MM.1S (cell line): ENCODE data around the gene CHRD.

ENCODE experiments used
- DNase-seq: peaks from one replicate; pipeline ENCODE4 v3.0.0-alpha.2; 2015
- H2AFZ ChIP-seq: fragments of 300-600 bp; sonication (generic); 2 replicates; pipeline ENCODE4 v1.6.0; 2016; ENCODE audit warnings: antibody characterized with exemption, low read length
- H3F3A ChIP-seq: fragments of 300-600 bp; sonication (generic); 2 replicates; pipeline ENCODE4 v1.6.1; 2016; ENCODE audit warnings: mild to moderate bottlenecking, antibody characterized with exemption, low read length, moderate library complexity, mixed read lengths; ENCODE audit not compliant: insufficient read depth
- H3K27ac ChIP-seq: fragments of 300-600 bp; sonication (generic); 2 replicates; pipeline ENCODE4 v1.5.1; 2016; ENCODE audit warnings: mild to moderate bottlenecking, low read length
- H3K27me3 ChIP-seq: fragments of 300-600 bp; sonication (generic); replicated peaks from 2 replicates; pipeline ENCODE4 v1.6.0; 2016; ENCODE audit warnings: low read length; ENCODE audit not compliant: insufficient read depth
- H3K36me3 ChIP-seq: fragments of 300-600 bp; sonication (generic); replicated peaks from 2 replicates; pipeline ENCODE4 v1.6.1; 2016; ENCODE audit warnings: mild to moderate bottlenecking, low read length, mixed read lengths; ENCODE audit not compliant: insufficient read depth
- H3K4me1 ChIP-seq: fragments of 300-600 bp; sonication (generic); 2 replicates; pipeline ENCODE4 v1.6.1; 2016; ENCODE audit warnings: low read length, mixed read lengths
- H3K4me2 ChIP-seq: fragments of 300-600 bp; sonication (generic); 2 replicates; pipeline ENCODE4 v1.6.0; 2016; ENCODE audit warnings: low read depth, low read length
- H3K4me3 ChIP-seq: fragments of 300-600 bp; sonication (generic); 2 replicates; pipeline ENCODE4 v1.5.1; 2016; ENCODE audit warnings: low read length, mixed read lengths
- H3K79me2 ChIP-seq: fragments of 300-600 bp; sonication (generic); 2 replicates; pipeline ENCODE4 v1.6.1; 2016; ENCODE audit warnings: mixed run types, low read length, mixed read lengths
- H3K9ac ChIP-seq: fragments of 300-600 bp; sonication (generic); 2 replicates; pipeline ENCODE4 v1.6.1; 2016; ENCODE audit warnings: low read length, mixed read lengths
- H3K9me2 ChIP-seq: fragments of 300-600 bp; sonication (generic); replicated peaks from 2 replicates; pipeline ENCODE4 v1.6.1; 2016; ENCODE audit warnings: mild to moderate bottlenecking, low read length, mixed read lengths; ENCODE audit not compliant: insufficient read depth
- H3K9me3 ChIP-seq: fragments of 300-600 bp; sonication (generic); replicated peaks from 2 replicates; pipeline ENCODE4 v1.6.1; 2016; ENCODE audit warnings: mild to moderate bottlenecking, low read length, mixed read lengths; ENCODE audit not compliant: insufficient read depth
- H4K20me1 ChIP-seq: fragments of 300-600 bp; sonication (generic); 2 replicates; pipeline ENCODE4 v1.6.1; 2016; ENCODE audit warnings: mild to moderate bottlenecking, low read length, moderate library complexity, mixed read lengths; ENCODE audit not compliant: insufficient read depth
- EZH2 ChIP-seq: fragments of 300-600 bp; sonication (generic); optimal IDR thresholded peaks from 2 replicates; pipeline ENCODE3; 2017; ENCODE audit warnings: low read depth, mild to moderate bottlenecking, antibody characterized with exemption, low read length, mixed read lengths
- EZH2phosphoT487 ChIP-seq: fragments of 300-600 bp; sonication (generic); IDR thresholded peaks from 2 replicates; pipeline ENCODE4 v1.6.1; 2018; ENCODE audit warnings: antibody characterized with exemption, low read length
- TF ChIP-seq, protein P1 (sequence below): fragments of 300-600 bp; sonication (generic); IDR thresholded peaks from 2 replicates; pipeline ENCODE4 v1.5.1; 2016; ENCODE audit warnings: antibody characterized with exemption, low read length, mixed read lengths

The CHRD gene

DNA sequence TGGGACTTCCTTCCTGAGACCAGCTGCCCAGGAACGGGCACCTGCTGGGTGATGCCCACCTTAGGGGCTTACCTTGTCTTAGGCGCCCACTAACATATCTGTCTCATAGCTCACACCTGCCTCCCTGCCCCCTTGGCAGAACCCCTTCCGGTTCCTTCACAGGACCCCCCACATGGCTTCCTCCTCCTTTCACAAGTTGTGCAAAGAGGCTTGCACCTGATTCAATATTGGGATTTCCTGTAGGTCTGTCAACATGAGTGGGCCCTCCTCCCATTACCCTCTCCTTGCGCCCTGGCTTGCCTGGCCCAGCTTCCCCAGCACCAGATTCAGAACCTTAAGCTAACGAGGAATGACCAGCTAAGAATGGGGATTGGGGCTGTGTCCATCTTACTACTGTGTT, 2.5 kb upstream of the CHRD start:
- Histone ChIP-seq H3K27ac (no peak overlapping the region), H3K79me2 (no peaks in the 10 kb centered on the region), H3K9me2 (no peaks in the 10 kb centered on the region), H3K27me3 (peaks cover 70% of the 10 kb centered on the region), H3K4me3 (no peak overlapping the region), H3K4me1 (peaks cover 5% of the 10 kb centered on the region; the same call in 1 of the 2 replicates), H4K20me1 (no peaks in the 10 kb centered on the region), H3K36me3 (no peaks in the 10 kb centered on the region), H2AFZ (no peak overlapping the region), H3K9ac (no peak overlapping the region), H3F3A (no peaks in the 10 kb centered on the region), H3K9me3 (no peaks in the 10 kb centered on the region), H3K4me2 (no peak overlapping the region)
- no peak for DNase-seq
- TF ChIP-seq, protein P1, sequence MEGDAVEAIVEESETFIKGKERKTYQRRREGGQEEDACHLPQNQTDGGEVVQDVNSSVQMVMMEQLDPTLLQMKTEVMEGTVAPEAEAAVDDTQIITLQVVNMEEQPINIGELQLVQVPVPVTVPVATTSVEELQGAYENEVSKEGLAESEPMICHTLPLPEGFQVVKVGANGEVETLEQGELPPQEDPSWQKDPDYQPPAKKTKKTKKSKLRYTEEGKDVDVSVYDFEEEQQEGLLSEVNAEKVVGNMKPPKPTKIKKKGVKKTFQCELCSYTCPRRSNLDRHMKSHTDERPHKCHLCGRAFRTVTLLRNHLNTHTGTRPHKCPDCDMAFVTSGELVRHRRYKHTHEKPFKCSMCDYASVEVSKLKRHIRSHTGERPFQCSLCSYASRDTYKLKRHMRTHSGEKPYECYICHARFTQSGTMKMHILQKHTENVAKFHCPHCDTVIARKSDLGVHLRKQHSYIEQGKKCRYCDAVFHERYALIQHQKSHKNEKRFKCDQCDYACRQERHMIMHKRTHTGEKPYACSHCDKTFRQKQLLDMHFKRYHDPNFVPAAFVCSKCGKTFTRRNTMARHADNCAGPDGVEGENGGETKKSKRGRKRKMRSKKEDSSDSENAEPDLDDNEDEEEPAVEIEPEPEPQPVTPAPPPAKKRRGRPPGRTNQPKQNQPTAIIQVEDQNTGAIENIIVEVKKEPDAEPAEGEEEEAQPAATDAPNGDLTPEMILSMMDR, result no peak
- no peak for TF ChIP-seq EZH2phosphoT487
- TF ChIP-seq EZH2, result no peak

DNA sequence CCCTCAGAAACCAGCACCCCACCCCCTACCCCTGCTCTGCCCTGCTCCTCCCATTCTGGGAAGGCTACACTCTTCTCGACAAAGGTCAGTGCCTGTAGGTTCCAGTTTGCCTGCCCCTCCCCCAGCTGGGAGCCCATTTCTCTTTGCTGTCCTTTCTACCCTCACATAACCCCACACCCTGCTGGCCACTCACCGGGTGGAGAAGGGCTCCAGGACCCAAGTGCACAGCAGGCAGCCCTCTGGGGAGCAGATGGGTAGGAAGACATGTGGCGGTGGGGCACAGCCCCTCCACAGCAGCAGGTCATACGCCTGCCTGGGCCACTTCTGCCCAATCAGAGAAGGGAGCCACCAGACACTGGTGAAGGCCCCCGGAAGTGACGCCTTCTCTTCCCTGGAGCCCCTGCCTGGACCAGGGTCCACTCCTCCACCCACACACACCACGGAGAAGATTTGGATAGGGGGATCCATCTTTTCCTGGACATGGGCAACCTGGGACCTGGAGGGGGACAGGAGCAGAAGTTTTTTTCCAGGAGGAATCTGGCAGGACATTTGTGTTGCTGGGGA, 1.9 kb upstream of the CHRD start, which contains the start of gene THPO:
Gene THPO, minus strand, starts transcription at position 326 of the 564 bp plus-strand sequence. CDS start 1,948 bp downstream, outside the sequence.
- H3K27me3 ChIP-seq, result peaks cover 76% of the 10 kb centered on the region

DNA sequence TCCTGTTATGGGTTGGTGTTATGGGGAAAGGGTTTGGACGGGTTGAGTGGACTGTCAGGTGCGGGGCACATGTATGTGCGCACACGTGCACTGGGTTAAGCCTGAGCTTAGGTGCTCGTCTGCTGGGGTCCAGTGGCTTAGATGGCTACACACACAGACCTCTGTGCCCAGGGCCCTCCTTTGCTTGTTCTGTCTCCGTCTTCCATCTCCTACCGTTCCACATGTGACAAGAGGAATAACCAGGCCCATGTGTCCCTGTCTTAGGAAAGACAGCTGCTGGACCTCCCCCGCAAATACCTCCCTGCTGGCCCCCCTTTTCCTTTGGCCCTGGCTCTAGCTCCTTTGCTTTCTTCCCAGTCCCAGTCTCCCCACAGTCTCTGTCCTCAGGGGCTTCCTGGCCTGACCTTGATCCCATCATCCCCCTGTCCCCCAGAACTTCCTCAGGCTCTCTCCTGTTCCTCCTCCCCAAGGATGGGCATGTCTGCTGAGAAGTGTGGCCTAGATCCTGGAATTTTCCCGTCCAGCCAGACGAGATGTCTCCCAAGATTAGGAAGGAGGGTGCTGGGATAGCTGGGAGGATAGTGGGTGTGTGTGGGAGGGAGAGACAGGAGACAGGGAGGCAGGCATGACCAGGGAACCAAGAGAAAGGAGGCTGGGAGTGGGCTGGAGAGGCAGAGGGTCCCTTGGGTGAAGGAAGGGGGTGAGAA, 1.1 kb upstream of the CHRD start:
- Histone ChIP-seq H3K9me3 (no peaks in the 10 kb centered on the region), H3K79me2 (no peaks in the 10 kb centered on the region), H3K4me2 (no peak overlapping the region), H4K20me1 (no peaks in the 10 kb centered on the region), H3F3A (no peaks in the 10 kb centered on the region), H3K4me3 (no peak overlapping the region), H3K27me3 (peaks cover 76% of the 10 kb centered on the region), H2AFZ (no peak overlapping the region), H3K27ac (no peak overlapping the region), H3K9ac (no peak overlapping the region), H3K36me3 (no peaks in the 10 kb centered on the region), H3K4me1 (peaks cover 5% of the 10 kb centered on the region; the same call in 1 of the 2 replicates), H3K9me2 (no peaks in the 10 kb centered on the region)
- TF ChIP-seq EZH2phosphoT487 (no peak), EZH2 (no peak)
- TF ChIP-seq, protein P1, result no peak
- no peak for DNase-seq

More for the DNA sequence above, 1.9 kb upstream of the CHRD start, which contains the start of gene THPO:
- H3F3A ChIP-seq, result no peaks in the 10 kb centered on the region
- no peaks in the 10 kb centered on the region for H3K9me3 ChIP-seq
- no peak within 1 kb of the TSS for H3K27ac ChIP-seq
- H3K4me1 ChIP-seq, result peaks cover 5% of the 10 kb centered on the region; the same call in 1 of the 2 replicates
- H3K4me2 ChIP-seq, result no peak within 1 kb of the TSS
- H3K9ac ChIP-seq, result no peak within 1 kb of the TSS
- H2AFZ ChIP-seq, result no peak within 1 kb of the TSS
- H3K79me2 ChIP-seq, result no peaks in the 10 kb centered on the region
- DNase-seq, result no peak
- no peak within 1 kb of the TSS for H3K4me3 ChIP-seq
- H3K36me3 ChIP-seq, result no peaks in the 10 kb centered on the region
- TF ChIP-seq EZH2 (no peak), EZH2phosphoT487 (no peak)
- TF ChIP-seq, protein P1, result no peak
- H3K9me2 ChIP-seq, result no peaks in the 10 kb centered on the region
- H4K20me1 ChIP-seq, result no peaks in the 10 kb centered on the region
